Astrocyte of the cerebellum (primary cell): ENCODE data around the gene RNF168.
A peak's percentile ranks its signal among the peaks of the same experiment; 100 is the strongest.
"Not testable (repeated sequence)": the region's sequence is repeated elsewhere in the genome, so short reads cannot be mapped to it uniquely, and the experiment has no call there.

Experiments
- DNase-seq: peaks from one replicate; pipeline ENCODE4 v3.0.0-alpha.2; 2011; ENCODE audit warnings: low read depth
- H3K4me3 ChIP-seq: 2 replicates; pipeline ENCODE4 v1.5.1; 2011; ENCODE audit warnings: mild to moderate bottlenecking, low read depth, low read length, moderate library complexity
- CTCF ChIP-seq: IDR thresholded peaks from 2 replicates; pipeline ENCODE4 v1.5.1; 2012; ENCODE audit warnings: low read length, low read depth, moderate library complexity, mild to moderate bottlenecking; ENCODE audit errors: missing control alignments
- in situ Hi-C: cut with HindIII; loops from 2 replicates; pipeline ENCODE4 v1.10.0; 2017; ENCODE audit warnings: low sequenced_read_pairs

Gene RNF168, protein sequence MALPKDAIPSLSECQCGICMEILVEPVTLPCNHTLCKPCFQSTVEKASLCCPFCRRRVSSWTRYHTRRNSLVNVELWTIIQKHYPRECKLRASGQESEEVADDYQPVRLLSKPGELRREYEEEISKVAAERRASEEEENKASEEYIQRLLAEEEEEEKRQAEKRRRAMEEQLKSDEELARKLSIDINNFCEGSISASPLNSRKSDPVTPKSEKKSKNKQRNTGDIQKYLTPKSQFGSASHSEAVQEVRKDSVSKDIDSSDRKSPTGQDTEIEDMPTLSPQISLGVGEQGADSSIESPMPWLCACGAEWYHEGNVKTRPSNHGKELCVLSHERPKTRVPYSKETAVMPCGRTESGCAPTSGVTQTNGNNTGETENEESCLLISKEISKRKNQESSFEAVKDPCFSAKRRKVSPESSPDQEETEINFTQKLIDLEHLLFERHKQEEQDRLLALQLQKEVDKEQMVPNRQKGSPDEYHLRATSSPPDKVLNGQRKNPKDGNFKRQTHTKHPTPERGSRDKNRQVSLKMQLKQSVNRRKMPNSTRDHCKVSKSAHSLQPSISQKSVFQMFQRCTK

DNA sequence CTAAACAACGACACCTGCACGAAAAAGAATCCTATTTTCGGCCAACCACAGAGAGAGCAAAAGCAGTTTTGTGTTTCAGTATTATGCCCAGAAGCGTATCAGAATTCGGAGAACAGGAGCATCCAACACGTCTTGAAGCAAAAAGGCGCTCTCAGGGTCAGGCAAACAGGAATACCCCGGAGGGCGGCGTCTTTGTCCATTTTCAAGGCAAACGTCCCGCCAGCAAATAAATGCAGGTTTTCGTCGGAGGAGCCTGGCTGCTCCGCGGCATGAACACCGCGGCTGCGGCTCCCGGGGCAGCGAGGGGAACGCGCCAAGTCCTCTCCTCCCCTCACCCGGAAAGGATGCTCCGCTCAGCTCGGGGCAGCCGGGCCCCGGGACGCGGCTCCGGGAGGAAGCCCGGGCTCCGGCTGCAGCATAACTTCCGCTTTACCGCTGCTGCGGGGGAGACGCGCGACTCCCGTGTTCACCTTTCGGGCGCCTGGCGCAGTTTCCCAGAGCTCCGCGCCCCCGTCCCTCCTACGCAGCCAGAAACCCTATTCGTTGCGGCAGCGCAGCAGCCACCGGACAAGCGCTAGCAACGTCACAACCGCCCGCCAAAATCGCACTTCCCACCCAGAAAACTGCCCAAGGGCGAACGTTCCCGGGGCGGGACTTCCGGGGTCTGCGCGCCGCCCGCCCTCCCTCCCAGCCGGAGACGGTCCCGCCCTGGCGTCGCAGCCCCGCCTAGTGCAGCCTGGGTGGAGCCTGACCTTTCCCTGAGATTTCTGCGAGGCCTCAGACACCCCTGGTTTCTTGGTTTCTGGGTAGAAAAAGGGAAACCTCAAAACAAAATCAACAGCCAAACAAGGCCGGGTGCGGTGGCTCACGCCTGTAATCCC lies at the start of gene RNF168:
RNF168 (minus strand) TSS at position 573 of the 881 bp plus-strand sequence. CDS start 595 bp downstream, outside the sequence.
- TF ChIP-seq CTCF, result no peak
- H3K4me3 ChIP-seq, result peak within 1 kb of the TSS; percentile 84
- peak; percentile 83 for DNase-seq
- in situ Hi-C loops, result no loop called here

DNA sequence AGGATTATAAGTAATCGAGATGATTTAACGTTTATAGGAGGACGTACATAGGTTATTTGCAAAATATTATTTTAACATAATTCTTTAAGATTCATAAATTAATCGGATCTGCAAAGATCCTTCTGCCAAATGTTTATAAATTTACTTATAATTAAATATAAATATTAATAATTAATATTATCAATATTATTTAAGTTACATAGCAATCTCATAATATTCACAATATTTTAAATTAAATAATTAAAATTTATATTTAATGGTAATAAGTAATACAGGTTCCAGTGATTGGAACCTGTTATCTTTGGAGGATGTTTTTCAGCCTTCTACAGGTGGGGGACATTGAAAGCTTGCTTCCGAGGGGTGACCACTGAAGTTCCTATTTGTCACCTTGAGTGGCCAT lies 48.7 kb upstream of the RNF168 start:
- no peak for TF ChIP-seq CTCF
- no peak overlapping the region for H3K4me3 ChIP-seq
- in situ Hi-C loops, result no loop called here
- DNase-seq, result no peak

- DNase-seq, in situ Hi-C loops, H3K4me3 ChIP-seq: not testable (repeated sequence)
Measured at GRCh38 chr3:196550172-196550571, 46.6 kb upstream of the RNF168 start.

GRCh38 chr3:196549312-196549711 lies 45.7 kb upstream of the RNF168 start:
- DNase-seq, H3K4me3 ChIP-seq, in situ Hi-C loops: not testable (repeated sequence)

DNA sequence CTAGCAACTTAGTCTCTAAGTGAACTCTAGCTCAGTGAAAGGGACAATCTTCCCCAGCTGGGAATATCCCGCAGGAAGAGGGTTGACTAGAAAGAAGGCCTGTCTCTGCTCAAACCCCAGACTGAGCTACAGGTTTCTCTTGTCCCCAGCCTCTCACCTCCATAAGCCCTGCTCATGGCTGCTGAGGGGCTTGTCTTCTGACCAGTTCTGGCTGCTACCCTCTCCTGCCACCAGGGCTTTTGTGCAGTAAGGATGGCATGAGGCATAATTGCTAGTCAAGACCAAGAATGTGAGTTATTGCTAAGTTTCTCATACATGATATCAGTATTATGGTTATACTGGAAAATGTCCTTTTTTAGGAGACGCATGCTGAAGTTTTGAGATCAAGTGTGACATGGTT lies 43.5 kb upstream of the RNF168 start:
- no peak overlapping the region for H3K4me3 ChIP-seq
- no peak for DNase-seq
- in situ Hi-C loops, result no loop called here
- TF ChIP-seq CTCF, result no peak

DNA sequence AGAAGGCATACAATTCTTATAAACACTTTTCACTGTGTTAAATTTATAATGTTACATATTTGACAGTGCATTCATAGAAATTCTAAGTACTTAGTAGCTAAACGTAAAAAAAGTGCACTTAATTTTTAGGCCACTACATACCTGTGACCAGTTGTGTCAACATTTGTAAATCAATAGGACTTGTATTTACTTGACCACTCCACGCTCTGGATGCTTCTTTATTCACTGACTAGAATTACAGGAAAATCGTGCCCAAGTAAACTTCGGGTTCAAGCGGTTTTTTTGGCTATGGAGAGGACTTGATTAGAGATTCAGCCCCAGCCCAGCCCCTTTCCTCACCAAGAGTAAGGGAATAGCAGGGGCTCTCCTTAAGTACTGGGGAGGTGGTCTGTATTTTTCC lies 43.0 kb upstream of the RNF168 start:
- no peak overlapping the region for H3K4me3 ChIP-seq
- in situ Hi-C loops, result no loop called here
- no peak for TF ChIP-seq CTCF
- DNase-seq, result no peak

DNA sequence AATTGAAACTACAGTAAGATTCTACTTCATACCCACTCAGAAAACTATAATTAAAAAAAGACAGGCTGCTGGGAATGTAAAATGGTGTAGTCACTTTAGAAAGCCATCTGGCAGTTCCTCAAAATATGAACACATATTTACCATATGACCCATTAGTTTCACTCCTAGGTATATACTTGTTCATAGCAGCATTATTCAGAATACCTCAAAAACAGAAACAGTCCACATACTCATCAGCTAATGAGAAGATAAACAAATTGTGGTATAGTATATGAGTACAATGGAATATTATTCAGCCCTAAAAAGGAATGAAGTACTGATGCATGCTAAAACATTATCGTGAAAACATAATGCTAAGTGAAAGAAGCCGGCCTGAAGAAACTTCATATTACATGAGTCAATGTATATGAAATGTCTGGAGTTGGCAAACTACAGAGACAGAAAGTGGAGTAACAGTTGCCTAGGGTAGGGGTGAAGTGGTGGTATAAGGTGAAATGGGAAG lies 41.0 kb upstream of the RNF168 start:
- TF ChIP-seq CTCF, result no peak
- no peak for DNase-seq
- in situ Hi-C loops, result no loop called here
- no peak overlapping the region for H3K4me3 ChIP-seq
